NCI-H1092 treated with DMSO at 0.1 percent for 48 hours (cell line): Measurements from ENCODE around the gene MYH6.
"Not testable (repeated sequence)": the region's sequence is repeated elsewhere in the genome, so short reads cannot be mapped to it uniquely, and the experiment has no call there.

Source experiments
- DNase-seq: peaks from one replicate; lab custom pipeline; 2025; lab: John Stamatoyannopoulos, UW

Gene MYH6

DNA sequence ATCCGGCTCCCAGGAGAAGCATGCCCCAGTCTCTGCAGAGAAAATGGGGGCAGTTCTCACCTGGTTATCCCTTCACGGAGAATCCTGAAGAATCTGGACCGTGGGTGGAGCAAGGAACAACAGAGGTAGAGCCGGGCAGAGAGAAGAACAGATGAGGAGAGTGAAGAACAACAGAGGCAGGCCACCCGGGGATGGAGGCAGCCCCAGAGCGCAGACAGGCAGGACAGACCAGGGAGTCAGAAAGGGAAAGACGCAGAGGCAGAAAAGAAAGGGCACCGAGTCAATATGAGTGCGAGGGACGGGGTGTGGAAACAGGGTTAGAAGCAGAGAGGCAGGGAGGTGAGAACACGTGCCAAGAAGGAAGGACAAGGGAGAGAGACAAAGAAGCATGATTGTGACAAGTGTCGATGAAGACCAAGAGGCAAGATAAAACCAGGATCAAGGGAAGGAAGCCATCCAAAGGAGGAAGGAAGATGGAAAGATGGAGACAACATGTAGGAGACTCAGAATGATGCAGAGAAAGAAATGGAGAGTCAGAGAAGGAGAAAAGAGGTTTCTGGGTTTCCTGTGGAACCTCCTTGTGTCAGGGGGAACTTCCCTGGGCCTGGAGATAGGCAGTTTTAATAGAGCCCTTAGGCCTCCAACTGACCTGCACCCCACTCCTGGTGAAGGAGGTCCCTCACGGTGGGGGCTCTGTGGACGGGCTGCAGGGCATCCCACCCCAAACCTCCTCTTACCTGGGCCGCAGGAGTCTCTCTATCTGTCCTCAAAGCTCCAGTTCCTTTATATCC, at the start of gene MYH6:
MYH6 (minus strand) TSS at position 758 of the 791 bp plus-strand sequence. CDS start 1,050 bp downstream, outside the sequence.
- DNase-seq, result no peak

DNA sequence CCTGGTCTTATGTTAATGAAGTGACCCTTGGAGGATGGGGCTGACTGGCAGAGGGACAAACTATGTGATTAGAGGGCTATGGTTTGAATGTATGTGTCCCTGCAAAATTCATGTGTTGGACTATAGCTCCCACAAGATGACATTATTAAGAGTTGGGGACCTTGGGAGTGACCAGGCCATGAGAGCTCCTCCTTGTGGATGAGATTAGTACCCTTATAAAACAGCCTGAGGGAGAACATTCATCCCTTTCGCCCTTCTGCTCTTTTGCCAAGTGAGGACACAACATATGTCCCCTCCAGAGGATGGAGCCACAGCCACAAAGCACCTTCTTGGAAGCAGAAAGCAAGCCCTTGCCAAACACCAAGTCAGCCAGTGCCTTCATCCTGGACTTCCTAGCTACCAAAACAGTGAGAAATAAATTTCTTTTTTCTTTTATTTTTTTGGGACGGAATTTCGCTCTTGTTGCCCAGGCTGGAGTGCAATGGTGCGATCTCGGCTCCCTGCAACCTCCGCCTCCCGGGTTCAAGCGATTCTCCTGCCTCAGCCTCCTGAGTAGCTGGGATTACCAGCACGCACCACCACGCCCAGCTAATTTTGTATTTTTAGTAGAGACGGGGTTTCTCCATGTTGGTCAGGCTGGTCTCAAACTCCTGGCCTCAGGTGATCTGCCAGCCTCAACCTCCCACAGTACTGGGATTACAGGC, 49.0 kb upstream of the MYH6 start:
- not testable (repeated sequence) for DNase-seq

DNA sequence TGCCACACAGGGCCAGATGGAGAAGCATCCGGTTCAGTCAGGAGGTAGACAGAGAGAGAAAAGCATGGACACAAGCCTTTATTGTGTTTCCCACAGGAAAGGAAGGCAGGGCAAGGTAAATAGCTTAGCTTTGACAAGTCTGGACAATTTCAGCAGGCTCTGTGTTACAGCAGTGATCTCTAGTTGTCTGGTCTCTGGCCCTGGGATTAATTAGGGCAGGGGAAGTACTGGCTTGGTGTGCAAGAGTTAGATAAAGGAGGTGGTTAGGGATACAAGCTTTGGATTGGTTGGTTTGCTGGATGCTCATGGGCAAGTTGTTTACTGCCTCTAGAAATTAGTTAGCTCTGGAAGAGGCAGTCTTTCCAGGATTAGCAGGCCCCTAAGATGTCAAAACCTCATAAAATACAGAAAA, 46.4 kb upstream of the MYH6 start:
- DNase-seq, result no peak

DNA sequence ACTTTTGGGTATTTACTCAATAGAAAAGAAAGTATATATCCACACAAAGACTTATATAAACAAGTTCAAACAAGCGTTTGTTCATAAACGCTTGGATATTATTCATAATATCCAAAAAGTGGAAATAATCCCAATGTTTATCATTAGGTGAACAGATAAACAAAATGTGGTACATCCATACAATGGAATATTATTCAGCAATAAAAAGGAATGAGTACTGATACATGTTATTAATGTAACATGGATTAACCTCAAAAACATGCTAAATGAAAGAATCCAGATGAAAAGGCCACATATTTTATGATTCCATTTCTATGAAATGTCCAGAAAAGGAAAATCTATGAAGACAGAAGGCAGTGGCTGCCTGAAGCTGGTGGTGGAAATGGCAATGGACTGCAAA, 44.2 kb upstream of the MYH6 start:
- DNase-seq, result no peak

DNA sequence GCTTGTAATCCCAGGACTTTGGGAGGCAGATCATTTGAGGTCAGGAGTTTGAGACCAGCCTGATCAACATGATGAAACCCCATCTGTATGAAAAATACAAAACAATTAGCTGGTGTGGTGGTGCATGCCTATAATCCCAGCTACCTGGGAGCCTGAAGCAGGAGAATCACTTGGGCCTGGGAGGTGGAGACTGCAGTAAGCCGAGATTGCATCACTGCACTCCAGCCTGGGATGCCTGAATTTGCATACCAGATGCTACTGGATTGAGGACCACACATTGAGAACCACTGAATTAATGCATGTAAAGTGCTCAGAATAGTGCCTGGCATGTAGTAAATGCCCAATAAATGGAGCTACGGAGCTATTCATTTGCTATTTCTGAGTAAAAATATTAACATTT, 42.3 kb upstream of the MYH6 start:
- DNase-seq, result no peak

DNA sequence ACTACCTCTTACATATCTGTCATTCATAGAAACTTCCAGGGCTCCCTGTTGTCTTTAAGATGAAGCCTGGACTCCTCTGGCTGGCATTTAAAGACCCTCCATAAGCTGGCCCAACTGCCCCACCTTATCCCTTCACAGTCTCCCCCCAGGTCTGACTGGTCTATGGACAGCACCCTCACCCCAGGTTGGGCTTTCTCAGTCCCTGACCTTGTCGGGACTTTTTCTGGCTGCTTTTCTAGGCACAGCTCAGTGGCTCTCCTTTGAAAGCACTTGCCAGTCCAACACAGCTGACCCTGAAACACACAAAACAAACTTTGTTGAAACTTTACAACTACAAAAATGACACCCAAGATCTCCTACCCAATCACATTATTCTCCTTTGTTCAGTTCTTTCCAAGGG, 41.2 kb upstream of the MYH6 start:
- no peak for DNase-seq

DNA sequence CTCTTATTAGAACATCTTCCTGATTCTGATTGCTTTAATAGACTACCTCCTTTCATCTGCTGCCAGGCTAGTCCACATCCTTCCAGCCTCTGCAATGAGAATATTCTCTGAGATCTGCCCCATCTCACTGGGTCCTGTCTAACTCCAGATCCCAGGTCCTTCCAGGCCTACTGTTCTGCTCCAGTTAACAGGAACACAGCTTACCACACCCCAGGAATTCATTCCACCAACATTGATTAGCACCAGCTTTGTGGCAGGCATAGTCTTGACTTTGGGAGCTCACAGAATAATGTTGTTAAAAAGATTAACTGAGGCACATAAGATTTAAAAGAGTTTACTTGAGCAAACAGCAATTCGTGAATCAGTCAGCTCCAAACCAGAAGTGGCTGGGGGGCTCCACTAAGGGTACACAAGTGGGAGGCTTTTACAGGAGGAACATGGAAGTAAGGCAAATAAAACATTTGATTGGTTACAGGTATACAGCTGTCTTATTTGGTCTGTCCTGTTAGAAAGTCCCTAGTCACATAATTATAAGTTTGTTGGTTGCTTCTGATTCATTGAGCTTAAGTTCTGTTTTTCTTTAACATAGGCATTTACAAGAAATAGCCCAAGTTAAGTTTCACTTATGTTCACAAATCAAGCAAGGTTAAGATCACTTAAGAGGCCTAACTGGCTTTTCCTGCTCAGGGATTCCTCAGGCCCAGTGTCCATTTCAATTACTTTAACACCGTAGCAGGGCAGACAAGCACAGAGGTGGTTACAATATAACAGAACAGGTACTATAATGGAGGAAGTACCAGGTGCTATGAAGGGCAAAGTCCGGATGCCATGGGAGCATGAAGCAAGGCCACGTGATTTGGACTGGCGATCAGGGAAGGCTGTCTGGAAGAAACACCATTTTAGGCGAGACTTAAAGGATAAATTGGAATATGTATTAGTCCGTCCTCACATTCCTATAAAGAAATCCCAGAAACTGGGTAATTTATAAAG, 39.6 kb upstream of the MYH6 start:
- DNase-seq, result no peak

DNA sequence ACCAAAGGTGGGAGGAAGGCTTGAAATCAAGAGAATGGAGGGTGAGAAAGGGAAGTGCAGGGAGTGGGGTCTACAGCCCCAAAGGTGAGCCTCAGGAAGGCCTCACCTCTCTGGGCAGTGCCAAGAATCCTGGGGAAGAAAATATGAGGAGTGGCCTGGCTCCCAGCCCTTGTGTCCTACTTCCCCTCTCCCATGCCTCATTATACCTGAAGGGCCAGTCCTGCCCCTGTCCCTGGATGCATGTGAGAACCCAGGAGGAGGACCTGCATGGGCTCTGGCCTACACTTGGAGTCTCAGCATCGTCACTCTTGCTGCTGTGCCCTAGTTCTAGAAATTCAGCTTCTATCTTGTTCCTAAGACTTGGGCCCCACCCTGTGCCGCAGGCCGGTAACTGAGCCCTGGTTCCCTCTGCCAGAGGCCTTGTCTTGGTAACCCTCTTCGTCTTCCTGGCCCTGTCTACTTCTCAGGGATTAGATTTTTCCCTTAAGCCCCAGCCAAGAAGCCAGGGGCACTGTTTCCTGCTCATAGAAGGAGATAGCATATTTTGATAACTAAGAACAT, 38.3 kb upstream of the MYH6 start:
- no peak for DNase-seq

DNA sequence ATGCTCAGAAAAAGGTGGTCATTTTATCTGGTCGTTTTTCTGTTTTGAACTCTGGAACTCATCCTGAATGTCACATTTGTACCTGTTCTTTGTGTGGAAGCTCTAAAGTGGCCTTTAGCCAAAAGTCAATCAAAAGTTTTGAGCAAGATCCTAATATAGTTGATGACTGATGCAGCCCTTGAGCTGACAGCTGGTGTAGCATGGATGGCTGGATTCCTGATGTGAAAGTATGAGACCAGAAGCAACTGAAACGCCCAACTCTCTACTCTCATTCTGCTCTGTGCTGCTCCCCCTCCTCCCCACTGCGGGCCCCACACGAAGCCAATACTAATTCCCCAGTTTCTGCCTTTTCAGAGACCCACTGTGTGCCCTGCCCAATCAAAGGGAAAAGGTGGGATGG, 37.7 kb upstream of the MYH6 start:
- no peak for DNase-seq

DNA sequence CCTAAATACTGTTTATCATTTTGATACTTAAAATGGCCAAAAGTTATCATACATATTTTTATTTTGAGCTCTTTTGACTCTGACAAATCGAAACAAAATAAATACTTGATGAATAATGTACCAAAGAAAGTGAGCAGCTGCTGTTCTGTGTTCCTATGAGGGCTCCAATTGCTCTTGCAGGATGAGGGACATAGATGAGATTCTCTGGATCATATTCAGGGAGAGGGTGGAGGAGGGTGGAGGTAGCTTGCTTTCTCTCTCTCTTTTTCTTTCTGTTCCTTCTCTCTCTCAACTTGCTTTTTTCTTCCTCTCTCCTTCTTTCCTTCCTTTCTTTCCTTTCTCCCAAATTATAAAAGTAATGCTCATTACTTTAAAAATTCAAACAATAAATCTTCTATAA, 36.2 kb upstream of the MYH6 start:
- no peak for DNase-seq

DNA sequence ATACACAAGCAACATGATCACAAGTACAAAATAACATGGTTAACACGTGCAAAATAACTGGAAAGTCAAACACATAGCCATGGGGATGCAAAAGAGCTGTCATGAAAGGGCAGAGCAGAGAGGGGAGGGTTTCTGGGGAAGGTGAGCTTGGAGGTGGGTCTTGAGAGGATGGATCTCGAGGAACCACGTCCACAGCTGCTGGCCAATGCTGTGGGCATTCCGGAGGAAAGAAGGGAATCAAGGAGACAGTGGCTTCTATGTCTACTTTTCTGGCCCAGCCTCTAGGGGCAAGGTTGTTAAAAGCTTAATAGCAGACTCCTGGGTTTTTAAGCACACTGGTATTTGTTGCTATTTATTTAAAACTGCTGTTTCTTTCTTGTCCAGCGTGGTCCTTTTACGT, 35.8 kb upstream of the MYH6 start:
- DNase-seq, result no peak

DNA sequence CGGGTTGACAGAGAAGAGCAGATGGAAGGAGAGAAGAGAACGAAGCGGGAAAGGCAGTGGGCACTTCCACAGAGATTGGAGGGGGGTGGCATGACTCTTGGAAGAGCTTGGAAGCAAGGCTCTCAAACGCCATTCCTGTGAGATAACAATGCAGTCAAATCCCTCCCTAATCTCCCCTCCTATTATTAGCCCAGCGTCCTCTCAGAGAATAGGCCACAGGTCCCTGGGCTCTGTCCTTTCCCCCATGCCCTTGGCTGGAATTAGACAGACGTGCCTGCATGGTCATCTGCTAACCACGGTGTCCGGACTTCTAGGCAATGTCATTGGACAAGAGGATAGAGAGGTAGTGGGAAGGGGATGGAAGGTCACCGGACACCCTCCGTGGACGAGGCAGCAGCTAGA, 35.3 kb upstream of the MYH6 start:
- DNase-seq, result no peak

DNA sequence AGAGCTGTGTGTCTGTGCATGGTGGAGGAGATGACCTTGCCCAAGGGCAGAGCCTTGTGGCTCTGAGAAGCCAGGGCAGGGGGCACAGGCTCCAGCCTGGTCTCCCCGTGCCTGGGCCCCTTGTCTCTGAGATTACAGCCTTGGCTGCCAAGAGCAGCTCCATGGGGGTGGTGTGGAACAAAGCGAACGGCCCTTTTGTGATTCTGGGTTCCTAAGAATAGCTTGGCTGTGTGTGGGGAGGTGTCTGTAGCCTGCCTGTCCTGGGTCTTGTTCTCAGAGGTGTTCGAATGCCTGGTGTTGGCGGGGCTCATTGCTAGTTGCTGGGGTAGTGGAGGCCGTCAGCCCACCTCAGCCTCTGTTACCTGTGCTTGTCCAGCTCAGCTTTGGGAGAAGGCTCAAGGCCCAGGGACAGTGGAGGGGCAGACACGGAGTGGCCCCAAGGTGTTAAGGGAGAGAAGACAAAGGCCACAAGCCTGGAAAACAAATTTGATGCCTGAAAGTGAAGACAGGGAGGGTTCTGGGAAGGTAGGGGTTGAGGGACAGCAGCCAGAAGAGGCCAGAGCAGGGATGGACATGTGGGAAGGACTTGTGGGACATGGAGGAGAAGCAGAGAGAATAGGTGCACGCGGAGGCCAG, 34.8 kb upstream of the MYH6 start:
- DNase-seq, result no peak

DNA sequence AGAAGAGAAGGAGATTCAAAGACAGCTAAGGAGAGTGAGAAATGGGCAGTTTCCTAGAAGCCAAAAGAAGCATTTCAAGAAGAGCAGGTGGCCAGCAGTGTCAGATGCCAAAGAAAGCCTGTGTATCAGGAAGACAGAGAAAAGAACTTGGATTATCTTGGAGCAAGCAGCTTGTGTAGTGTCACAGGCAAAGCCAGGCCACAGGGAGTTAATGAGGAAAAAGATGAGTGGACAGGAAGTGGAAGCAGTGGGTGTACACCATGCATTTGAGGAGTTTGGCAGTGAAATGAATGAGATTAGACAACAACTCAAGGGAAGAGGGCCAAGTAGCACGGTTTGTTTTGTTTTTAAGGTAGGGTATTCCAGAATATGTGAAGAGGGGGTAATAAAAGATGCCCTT, 33.0 kb upstream of the MYH6 start:
- no peak for DNase-seq

DNA sequence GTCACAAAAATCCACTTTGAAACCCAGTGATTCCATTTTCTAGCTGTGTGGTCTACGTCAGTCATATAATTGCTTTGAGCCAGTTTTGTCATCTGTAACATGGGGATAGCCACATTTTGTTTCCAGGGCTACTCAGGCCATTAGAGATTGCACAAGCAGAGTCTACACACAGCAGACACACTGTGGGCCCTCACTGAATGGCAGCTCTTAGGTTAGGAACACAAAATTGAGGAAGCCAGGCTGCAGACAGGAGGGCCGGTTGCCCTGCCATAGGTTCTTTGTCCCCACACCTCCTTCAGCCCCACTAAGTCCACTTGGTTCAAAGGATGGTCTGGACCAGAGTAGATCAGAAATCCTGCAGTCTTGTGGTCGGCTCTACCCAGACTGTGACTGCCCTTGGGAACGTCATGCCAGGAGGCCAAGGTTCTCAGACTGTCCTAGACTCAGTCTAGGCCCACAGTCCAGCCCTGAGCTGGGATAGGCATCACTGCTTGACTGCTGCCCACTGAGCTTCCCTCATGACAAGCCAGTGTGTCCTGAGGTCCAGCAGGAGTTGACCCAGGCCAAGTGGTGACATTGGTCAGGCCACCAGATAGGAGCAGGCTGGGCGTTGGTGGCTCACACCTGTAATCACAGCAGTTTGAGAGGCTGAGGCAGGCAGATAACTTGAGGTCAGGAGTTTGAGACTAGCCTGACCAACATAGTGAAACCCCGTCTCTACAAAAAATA, 31.2 kb upstream of the MYH6 start:
- no peak for DNase-seq

DNA sequence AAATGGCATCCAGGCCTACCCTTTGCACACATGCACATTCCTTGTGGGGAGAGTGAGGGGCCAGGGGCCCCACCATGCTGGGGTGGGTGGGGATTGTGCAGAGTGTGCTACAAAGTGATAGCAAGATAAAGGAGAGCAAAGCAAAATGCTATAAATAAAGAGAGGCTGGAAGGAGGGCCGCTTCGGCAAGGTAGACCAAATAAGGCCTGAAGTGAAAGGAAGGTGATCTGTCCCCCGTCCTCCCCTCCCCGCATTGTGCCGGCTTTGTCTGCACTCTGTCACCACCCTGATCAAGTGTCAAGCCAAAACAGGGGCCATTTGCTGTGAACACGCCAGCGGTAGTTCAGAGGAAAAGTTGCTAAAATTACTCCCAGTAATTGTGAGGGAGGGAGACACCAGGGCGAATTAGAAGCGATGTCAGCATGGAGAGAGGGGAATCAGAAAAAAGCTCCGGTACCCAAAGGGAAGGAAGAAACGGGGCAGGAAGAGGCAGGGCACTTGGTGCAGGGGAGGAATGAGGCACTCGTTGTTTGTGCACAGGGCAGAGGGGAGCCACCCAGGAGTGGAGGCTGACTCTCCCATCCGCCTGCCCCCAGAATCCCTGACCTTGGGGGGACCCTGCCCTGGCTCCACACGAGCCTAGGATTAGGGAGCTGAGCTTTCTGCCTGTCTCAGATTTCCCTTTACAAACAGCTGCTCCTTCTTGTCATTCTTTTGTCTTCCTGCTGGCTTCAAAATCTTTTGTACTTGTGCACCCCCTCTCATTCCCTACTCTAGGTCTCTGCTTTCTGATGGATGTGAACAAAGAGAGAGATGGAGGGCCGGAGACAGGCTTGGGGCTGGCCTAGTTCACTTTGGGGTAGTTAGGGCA, 30.3 kb upstream of the MYH6 start:
- no peak for DNase-seq

DNA sequence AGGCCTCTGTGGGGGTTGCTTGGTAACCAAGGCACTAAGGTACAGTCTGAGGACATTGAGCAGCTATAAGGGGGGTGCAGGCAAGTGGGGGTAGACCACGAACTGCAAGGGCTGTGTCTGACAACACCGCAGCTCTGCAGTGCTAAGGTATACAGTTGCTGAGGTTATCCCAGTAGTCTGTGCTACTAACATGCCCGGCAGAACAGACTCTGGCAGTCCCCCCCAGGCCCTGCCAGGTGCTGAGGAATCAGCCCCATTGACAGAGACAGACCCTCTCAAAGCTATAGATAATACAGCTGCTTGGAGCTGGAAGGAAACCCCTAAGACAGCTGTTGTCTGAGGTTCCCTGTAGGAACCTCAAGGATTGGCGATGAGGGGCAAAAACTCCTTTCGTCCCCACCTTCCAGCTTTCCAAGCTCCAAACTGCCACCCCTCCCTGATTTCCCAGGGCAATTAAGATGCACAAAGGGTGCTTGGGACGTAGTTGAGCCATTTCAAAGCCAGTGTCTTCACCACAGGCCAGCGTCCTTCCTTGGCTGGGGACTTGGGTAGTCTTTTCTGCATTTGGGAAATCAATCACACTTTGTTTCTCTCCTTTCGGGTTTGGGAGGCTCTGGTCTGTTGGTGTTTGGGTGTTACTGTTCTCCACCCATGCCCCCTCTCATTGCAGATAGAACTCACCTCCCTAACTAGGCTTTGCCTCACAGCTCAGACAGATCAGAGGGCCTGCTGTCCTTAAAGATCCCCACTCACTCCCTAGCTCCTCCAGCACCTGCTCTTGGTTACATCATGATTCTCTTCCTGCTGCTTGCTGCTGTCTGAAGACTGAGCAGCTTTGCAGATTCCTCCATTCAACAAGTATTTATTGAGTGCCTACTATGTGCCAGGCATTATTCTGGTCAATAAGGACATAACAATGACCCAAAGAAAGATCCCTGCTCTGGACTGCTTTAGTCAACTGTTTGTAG, 29.3 kb upstream of the MYH6 start:
- DNase-seq, result no peak

DNA sequence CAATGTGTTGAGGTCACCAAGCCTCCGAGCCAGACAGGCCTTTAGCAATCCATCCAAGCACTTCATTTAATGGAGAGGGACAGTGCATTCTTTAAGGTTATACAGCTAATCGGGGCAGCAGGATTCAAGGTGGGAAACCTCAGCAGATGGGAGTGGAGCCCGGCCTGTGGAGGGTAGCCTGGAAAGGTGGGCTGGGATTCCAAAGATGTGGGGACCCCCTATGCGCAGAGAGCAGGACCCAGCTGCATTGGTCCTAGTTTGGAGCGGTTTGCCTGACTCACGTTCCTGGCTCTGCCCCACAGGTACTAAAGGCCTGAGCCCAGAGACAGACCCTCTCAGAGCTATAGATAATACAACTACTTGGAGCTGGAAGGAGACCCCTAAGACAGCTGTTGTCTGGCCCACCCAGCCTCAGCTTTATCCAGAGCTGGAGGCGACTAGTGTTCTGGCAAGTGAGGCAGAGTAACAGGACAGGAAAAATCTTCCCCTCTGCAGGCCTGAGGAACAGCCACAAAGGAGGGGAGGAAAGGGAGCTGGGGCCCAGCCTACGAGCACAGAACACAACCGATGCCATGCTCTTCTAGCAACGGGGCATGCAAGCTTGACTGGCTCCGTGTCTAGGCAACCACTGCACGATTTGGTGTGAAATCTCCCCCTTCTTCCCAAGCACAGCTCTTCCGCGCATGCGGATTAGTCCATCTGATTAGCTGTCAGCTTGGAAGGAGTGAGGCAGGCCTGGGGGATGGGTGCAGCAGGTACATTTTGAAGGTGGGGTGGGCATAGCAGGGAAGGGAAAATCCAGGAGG, 28.5 kb upstream of the MYH6 start:
- DNase-seq, result peak; percentile 5
